ENCODE measurements around the gene SPRY2.

The SPRY2 gene

DNA sequence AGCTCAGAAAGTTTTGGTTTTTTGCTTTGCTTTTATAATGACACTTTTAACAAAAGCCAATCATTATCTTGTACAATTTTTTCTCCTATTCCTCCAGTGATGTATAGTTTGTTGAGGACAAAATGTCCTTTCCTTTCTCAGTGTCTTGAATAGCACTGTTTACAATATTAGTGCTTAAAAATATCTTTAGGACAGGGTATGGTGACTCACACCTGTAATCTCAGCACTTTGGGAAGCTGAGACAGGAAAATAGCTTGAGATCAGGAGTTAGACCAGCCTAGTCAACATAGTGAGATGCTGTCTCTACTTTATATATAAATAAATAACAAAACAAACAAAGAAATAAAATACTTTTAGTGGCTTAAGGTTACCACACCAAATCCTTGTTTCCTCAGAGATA lies 41.9 kb downstream of the SPRY2 start:
- Histone ChIP-seq H3K9me3 (no peaks in the 10 kb centered on the region), H3K27ac (no peak overlapping the region), H3K4me1 (ENCODE audit: control insufficient read depth in 1 of 2, insufficient read depth in 1 of 2, low read depth in 1 of 2, low read length in 1 of 2) (peaks cover 5 to 15% of the 10 kb centered on the region in 2 experiments), H3K27me3 (no peaks in the 10 kb centered on the region), H3K36me3 (no peaks in the 10 kb centered on the region), H3K4me3 (ENCODE audit: low read depth in 1 of 2, low read length in 1 of 2) (no peak overlapping the region)
- TF ChIP-seq, protein P1, sequence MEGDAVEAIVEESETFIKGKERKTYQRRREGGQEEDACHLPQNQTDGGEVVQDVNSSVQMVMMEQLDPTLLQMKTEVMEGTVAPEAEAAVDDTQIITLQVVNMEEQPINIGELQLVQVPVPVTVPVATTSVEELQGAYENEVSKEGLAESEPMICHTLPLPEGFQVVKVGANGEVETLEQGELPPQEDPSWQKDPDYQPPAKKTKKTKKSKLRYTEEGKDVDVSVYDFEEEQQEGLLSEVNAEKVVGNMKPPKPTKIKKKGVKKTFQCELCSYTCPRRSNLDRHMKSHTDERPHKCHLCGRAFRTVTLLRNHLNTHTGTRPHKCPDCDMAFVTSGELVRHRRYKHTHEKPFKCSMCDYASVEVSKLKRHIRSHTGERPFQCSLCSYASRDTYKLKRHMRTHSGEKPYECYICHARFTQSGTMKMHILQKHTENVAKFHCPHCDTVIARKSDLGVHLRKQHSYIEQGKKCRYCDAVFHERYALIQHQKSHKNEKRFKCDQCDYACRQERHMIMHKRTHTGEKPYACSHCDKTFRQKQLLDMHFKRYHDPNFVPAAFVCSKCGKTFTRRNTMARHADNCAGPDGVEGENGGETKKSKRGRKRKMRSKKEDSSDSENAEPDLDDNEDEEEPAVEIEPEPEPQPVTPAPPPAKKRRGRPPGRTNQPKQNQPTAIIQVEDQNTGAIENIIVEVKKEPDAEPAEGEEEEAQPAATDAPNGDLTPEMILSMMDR (IDR thresholded peaks at IDR 0.05): no peak

DNA sequence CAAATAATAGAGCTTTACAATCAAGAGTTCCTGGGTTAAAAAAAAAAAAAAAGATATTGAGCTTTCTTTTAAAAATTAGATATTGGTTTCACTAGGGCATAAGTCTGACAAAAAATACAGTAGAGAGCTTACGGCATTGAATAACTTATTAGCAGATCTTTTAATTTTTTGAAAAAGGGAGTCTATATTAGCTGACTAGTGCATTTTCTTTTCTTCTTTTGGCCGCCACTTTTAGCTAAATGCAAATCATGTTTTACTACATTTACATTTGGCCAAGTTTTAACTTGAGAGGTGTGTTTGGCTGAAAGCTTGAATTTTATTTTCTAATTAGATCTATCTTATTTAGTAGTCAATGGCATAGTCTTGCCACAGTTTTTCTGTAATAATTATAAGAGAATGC lies 43.4 kb downstream of the SPRY2 start:
- TF ChIP-seq, protein P1 (IDR thresholded peaks at IDR 0.05): no peak
- Histone ChIP-seq H3K36me3 (no peaks in the 10 kb centered on the region), H3K27ac (peak overlapping the region; percentile 63), H3K4me1 (ENCODE audit: control insufficient read depth in 1 of 2, insufficient read depth in 1 of 2, low read depth in 1 of 2, low read length in 1 of 2) (peaks cover 5 to 15% of the 10 kb centered on the region in 2 experiments), H3K27me3 (no peaks in the 10 kb centered on the region), H3K9me3 (no peaks in the 10 kb centered on the region), H3K4me3 (ENCODE audit: low read depth in 1 of 2, low read length in 1 of 2) (no peak overlapping the region)

DNA sequence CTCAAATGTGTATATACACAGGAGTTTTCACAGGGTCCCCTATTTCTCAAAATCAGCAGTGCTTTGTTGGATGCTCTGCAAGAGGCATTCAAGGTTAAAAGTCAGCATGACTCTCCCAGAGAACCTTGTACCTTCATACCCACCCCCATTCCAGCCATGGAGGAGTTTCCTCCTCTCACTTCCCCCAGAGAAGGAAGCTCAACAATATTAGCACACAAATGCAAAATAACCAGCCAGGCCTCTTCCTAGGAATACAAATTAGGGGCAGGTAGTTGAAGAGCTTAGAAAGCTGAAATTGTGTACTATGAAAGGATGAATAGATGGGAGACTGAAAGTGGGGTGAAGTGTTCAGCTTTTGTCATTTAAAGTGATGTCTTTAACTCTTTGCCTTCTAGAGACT lies 43.8 kb downstream of the SPRY2 start:
- Histone ChIP-seq H3K9me3 (no peaks in the 10 kb centered on the region), H3K4me3 (ENCODE audit: low read depth in 1 of 2, low read length in 1 of 2) (no peak overlapping the region), H3K27me3 (no peaks in the 10 kb centered on the region), H3K4me1 (ENCODE audit: control insufficient read depth in 1 of 2, insufficient read depth in 1 of 2, low read depth in 1 of 2, low read length in 1 of 2) (peaks cover 5 to 15% of the 10 kb centered on the region in 2 experiments), H3K27ac (peak overlapping the region; percentile 63), H3K36me3 (no peaks in the 10 kb centered on the region)
- TF ChIP-seq, protein P1 (IDR thresholded peaks at IDR 0.05): no peak

DNA sequence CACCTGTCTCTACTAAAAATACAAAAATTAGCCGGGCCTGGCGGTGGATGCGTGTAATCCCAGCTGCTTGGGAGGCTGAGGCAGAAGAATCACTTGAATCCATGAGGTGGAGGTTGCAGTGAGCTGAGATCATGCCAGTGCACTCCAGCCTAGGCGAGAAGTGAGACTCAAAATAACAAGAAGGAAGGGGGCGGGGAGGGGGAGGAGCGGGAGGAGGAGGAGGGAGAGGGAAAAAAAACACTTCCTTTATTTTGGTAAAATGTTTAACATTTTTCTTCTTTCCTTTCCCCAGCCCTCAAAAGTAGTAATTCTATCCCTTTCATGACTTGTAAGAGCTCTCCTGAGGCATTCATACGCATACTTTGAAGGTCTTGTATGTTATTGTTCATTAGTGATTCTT lies 44.3 kb downstream of the SPRY2 start:
- Histone ChIP-seq H3K9me3 (no peaks in the 10 kb centered on the region), H3K36me3 (no peaks in the 10 kb centered on the region), H3K4me1 (ENCODE audit: control insufficient read depth in 1 of 2, insufficient read depth in 1 of 2, low read depth in 1 of 2, low read length in 1 of 2) (peaks cover 5 to 15% of the 10 kb centered on the region in 2 experiments), H3K27me3 (no peaks in the 10 kb centered on the region), H3K27ac (peak overlapping the region; percentile 63), H3K4me3 (ENCODE audit: low read depth in 1 of 2, low read length in 1 of 2) (no peak overlapping the region)
- TF ChIP-seq, protein P1 (IDR thresholded peaks at IDR 0.05): no peak

DNA sequence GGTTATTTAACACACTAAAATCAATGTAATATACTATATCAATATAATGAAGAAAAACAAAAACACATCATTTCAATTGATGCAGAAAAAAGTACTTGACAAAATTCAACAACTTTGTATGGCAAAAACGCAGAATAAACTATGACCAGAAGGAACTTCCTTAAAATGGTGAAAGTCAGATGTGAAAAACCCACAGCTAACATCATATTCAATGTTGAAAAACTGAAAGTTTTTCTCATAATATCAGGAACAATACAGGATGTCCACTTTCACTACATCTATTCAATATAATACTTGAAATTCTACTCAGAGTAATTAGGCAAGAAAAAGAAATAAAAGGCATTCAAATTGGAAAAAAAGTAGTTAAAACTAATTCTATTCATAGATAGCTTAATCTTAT lies 50.3 kb downstream of the SPRY2 start:
- H3K4me1 ChIP-seq (ENCODE audit: control insufficient read depth in 1 of 2, insufficient read depth in 1 of 2, low read depth in 1 of 2, low read length in 1 of 2): peaks cover 4 to 7% of the 10 kb centered on the region in 2 experiments
- H3K4me3 ChIP-seq (ENCODE audit: low read depth in 1 of 2, low read length in 1 of 2): no peak overlapping the region

More for the DNA sequence above, 50.3 kb downstream of the SPRY2 start:
- no peaks in the 10 kb centered on the region for H3K27me3 ChIP-seq
- no peak overlapping the region for H3K27ac ChIP-seq
- H3K9me3 ChIP-seq: no peaks in the 10 kb centered on the region
- TF ChIP-seq, protein P1 (IDR thresholded peaks at IDR 0.05): no peak
- H3K36me3 ChIP-seq: no peaks in the 10 kb centered on the region
